HG02623 (cell line): ENCODE measurements around the gene FBXO39.
"Not testable (repeated sequence)": the region's sequence is repeated elsewhere in the genome, so short reads cannot be mapped to it uniquely, and the experiment has no call there.

ENCODE experiments used
- ATAC-seq: cut with Tn5 transposase; IDR thresholded peaks from one replicate; pipeline ENCODE4 v1.9.1; 2021; ENCODE audit warnings: moderate library complexity; ENCODE audit not compliant: unreplicated experiment

The FBXO39 gene

GRCh38 chr17:6789146-6789545 lies 13.1 kb downstream of the FBXO39 start:
- ATAC-seq: no peak

DNA sequence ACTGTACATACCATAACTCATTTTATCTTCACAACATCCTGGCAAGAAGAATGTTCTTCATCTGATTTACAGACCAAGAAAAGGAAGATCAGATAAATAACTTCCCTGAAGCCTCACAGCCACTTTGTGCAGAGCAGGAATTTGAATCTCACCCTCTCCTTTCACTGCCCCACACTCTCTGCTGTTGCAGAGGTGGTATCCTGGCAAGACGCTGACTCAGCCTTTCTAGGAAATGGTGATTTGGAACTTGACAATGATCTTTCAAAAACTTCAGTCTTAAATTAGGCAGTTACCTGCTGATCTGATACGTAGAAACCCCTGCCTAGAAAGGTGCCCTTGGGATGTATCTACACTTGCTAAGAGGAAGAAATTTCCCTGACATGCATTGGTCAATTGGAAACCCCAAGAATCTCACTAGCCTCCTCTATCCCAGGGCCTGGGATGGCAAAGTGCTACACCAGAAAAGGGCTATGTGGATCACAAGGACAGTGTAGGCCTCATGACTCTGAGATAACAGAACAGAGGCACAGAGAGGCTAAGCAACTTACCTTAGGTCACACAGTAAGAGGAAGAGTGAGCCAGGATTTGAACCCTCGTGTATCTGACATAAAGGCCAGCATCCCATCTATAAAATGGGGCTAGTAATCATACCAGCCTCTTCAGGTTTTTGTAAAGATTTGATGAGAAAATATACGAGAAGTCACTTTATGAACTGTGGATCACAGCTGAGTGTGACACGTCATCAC lies 17.9 kb downstream of the FBXO39 start:
- ATAC-seq: no peak

DNA sequence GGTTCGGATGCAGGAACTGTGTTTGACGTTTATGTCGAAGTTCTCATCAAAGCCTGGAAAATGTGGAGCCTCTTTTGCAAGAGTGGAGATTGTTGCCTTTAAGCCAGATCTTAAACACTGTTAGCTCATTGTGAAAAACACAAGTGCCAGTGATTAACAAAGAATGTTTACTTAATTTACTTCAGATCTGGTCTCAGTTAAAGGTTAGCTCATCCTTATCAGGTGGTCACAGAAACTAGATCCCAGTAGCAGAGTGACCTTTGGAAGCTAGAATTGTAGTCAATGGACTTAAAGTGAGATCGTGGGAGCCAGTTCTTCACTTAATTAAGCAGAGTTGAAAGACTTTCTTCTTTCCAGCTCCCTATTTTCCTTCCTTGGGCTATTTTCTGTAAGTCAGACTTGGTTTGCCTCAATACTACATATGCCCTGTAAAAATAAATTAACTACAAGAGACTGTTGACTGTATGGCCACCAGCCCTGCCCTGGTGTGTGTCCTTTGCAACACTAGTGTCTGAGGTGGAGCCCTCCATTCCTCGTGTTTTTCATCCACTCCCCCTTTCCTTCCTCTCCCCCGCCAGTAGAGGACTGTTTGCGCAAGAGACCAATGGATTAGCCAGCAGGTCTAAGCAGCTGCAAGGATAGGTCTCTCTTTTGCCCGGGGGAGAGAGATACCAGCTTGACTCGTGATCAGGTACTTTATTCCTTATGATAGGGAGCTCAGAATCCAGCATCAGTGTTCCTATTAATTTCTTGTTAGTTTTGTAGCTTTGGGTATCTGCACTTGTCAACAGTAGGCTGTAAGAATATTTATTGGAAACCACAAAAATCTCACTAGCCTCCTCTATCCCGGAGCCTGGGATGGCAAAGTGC lies 20.2 kb downstream of the FBXO39 start:
- ATAC-seq: no peak

- ATAC-seq: no peak
Measured at GRCh38 chr17:6796887-6797490, 21.0 kb downstream of the FBXO39 start.

- no peak for ATAC-seq
Measured at GRCh38 chr17:6797718-6798351, 21.8 kb downstream of the FBXO39 start.

DNA sequence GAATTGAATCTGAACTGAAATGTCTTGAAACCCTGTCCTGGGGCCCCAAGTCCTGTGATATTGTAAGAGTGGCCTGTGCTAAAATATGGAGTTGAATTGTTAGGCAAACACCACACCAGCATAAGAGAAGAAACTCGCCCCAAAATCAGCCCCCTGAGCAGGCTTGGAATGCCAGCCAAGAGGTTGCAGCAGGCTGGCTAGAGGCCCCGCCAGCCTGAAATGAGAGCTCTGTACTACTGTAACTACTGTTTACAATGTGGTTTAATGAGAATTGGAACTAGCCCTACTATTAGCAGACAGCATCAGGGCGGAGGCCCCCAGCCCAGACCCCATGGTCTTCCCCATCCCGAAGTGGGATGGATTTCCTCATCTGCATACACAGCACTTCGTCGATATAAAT lies 23.7 kb downstream of the FBXO39 start:
- ATAC-seq: no peak

DNA sequence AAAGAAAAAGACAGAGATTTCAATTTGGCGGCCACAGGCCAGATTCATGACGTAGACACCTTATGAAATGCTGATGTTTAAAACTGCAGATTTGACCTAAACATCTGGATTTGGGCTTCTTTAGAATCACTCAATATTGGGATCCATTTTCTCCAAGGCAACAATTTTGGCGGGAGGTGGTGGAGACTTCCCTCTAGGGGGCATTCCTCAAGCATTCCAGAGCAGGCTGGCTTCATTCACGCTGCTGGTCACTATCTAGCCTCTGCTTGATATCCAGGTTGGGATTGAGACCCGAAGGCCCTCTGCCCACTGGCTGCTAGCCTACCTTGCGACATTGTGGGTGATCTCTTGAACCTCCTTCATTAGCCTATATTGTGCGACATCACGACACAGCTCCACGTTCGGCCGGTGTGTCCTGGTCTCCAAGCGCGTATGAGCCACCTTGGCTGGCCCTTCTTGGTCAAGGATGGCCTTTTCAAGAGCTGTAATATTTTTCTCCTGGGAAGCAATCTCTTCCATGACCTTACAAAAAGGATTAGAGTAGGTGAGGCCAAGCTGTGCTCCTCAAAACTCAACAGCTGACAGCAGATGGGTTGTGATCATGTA lies 24.5 kb downstream of the FBXO39 start:
- no peak for ATAC-seq

DNA sequence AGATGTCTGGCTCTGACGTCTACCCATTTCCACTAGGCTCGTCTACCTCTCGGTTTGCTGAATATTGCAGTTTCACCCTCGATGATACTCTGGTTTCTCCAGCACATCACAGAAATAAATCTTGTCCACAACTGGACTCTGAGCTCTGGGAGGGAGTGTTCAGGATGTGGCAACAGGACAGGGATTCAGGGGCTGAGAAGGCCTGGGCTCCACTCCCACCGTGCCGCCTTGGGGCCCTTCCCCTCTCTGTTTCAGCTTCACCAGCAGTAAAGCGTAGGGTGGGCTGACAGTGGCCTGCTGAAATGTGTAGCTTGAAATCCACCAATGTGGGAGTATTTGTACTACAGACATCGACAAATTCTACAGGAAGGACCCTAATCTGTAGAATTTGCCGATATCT lies 35.5 kb downstream of the FBXO39 start:
- ATAC-seq: no peak

DNA sequence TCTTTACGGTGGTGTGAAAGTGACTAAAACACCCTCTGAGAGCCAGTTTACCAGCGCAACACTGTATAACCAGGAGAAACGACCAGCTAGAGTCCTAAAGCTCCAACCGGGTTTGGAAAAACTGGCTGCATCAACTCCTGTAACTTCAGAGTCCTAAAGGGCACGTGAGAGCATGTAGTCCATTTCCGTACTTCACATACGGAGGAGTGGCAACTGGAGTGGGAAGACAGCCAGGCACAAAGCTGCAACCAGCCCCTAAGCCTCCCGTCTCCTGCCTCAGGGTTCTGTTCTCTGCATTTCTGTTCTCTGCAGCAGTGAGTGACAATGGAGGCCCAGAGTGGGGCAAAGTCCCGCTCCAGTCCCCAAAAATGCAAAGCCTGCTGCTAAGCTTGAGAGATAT lies 36.3 kb downstream of the FBXO39 start:
- ATAC-seq: no peak

DNA sequence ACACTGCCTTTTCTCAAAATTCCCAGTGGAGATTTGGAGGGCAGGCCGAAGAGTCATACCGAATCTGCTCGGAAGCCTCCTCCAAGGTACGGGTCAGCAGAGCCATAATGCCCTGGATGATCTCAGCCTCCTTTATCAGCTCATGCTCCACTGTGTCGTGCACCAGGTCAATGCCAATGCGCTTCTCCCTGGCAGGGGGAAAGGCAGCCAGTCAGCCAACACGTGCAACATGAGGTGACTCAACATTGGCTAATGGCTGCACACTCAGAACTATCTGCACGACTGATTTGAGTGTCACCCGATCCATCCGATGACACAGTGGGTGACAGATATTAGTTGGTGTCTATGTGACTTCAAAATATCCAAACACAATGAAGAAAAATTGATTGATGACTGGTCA lies 39.8 kb downstream of the FBXO39 start:
- ATAC-seq: no peak

GRCh38 chr17:6816368-6816767 lies 40.4 kb downstream of the FBXO39 start:
- not testable (repeated sequence) for ATAC-seq

DNA sequence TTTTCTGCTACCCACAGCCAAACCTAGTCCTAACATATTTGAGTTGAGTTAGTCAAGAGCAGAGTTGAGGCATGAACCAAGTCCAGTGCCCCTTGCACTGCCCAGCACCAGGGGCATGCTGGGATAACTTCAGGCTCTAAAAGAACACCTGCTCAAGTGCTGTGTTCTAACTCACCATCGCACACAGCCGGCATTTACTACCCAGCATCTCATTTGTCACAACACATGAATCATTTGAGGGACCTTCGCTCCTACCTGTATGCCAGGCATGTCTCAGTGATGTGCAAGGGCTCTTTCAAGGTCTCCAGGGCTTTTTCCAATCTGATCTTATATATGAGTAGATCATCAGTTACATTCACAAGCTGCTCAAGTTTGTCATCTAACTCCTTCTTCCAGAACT lies 42.9 kb downstream of the FBXO39 start:
- no peak for ATAC-seq

DNA sequence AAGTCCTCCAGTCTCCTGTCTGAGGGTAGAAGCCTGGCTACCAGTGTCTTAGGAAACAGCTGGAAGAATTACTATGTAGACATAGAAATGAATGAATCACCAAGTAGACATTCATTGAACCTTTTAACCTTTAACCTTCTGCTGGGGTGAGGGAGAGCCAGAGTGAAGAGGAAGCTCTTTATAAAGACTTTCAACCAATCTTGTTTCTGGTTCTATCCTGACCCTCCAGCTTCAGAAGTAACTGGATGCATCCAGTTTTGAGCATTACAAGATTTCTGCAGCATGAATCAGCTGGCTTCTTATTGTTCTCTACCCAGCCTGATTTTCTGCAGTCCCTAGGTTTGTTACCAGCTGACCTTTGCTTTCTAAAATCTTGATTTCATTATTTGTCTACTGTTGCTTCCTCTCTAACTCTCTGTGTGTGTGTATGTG lies 47.0 kb downstream of the FBXO39 start:
- ATAC-seq: no peak

DNA sequence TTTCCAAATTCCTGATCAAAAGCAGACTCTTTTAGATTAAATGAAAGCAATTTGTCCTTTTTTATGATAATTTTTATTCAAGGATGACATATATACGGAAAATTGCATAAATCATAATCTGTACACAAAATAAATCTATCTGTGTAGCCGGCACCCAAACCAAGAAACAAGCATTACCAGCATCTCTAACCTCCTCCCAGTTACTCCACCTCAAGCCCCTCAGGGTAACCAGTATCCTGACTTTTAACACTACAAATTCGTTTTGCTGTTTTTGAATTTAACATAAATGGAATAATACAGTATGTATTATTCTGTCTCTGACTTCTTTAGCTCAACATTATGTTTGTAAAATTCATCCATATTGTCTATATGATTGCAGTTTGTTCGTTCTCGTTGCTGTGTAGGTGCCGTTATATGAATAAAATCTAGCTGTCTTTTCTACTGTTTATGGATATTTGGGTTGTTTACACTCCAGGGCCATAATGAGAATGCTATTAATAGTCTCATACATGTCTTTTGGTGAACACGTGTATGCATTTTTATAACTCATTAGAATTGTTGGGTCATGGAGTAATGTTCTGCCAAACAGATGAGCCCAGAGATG lies 54.5 kb downstream of the FBXO39 start:
- ATAC-seq: no peak

GRCh38 chr17:6831661-6832263 lies 55.7 kb downstream of the FBXO39 start, which contains the start of gene TEKT1:
TSS of gene TEKT1 (minus strand) at chr17:6831729. CDS start at chr17:6830376, 1,353 bp downstream.
- no peak for ATAC-seq
